Gastrocnemius medialis (tissue), 4 donors: Measurements from ENCODE around the gene ACSF2. TPM values are rescaled to one million over a fixed set of nuclear protein-coding genes. Genes with fewer than 3 reads are reported as not detected.

ENCODE experiments used
- ATAC-seq, 2 donors: fragments of 150-250 bp; one replicate each; pipeline ENCODE4 v1.9.1; 2016
- DNase-seq, 2 donors: peaks; one replicate each; pipeline ENCODE4 v3.0.0-alpha.2; 2019
- H3K27ac ChIP-seq, 4 donors: fragments of 200-600 bp; sonication (generic); 1 replicate in 1 of 4; 2 replicates in 3 of 4; pipeline ENCODE4 v1.5.1; 2016 to 2018; ENCODE audit warnings: mild to moderate bottlenecking in 2 of 4, moderate library complexity in 1 of 4
- H3K27me3 ChIP-seq, 3 donors: fragments of 200-600 bp; sonication (generic) in 2 of 3; 1 replicate in 1 of 3; 2 replicates in 2 of 3; pipeline versions ENCODE4 v1.5.1 to v1.6.0; 2016 to 2019; ENCODE audit warnings: mild to moderate bottlenecking in 1 of 3, moderate library complexity in 1 of 3
- H3K36me3 ChIP-seq, 2 donors: fragments of 200-600 bp; sonication (generic) in 1 of 2; one replicate each; pipeline ENCODE4 v1.5.1; 2017 to 2018
- H3K4me1 ChIP-seq, 2 donors: fragments of 200-600 bp; sonication (generic) in 1 of 2; one replicate each; pipeline ENCODE4 v1.5.1; 2016 to 2017; ENCODE audit warnings: mild to moderate bottlenecking in 2 of 2
- H3K4me3 ChIP-seq, 4 donors: fragments of 200-600 bp; sonication (generic) in 3 of 4; 1 replicate in 1 of 4; 2 replicates in 3 of 4; pipeline ENCODE4 v1.5.1; 2016 to 2019; ENCODE audit warnings: mild to moderate bottlenecking in 2 of 4
- H3K9me3 ChIP-seq, 3 donors: fragments of 200-600 bp; sonication (generic) in 2 of 3; 1 replicate in 1 of 3; 2 replicates in 2 of 3; pipeline ENCODE4 v1.5.1; 2016 to 2019
- CTCF ChIP-seq, 5 experiments: fragments of 450-650 bp in 3 of 5; fragments of 200-600 bp in 2 of 5; sonication (generic) in 2 of 5; IDR thresholded peaks in 4 of 5; conservative IDR thresholded peaks in 1 of 5; 1 replicate in 4 of 5; 2 replicates in 1 of 5; pipeline ENCODE4 v1.5.1; 2016 to 2019; ENCODE audit warnings: antibody characterized with exemption in 5 of 5, mild to moderate bottlenecking in 3 of 5, moderate library complexity in 3 of 5
- POLR2A ChIP-seq, 2 donors: fragments of 450-650 bp; IDR thresholded peaks; one replicate each; pipeline ENCODE4 v1.6.1; 2017; ENCODE audit warnings: antibody characterized with exemption in 2 of 2, mild to moderate bottlenecking in 2 of 2, moderate library complexity in 2 of 2
- in situ Hi-C, 4 donors: fragments of 200-750 bp; cut with MboI; loops; one replicate each; pipeline versions ENCODE4 v1.15.0 to v1.8.0; 2017; ENCODE audit warnings: low sequenced_read_pairs in 4 of 4
- intact Hi-C: fragments of 100-400 bp; cut with DNase I; formaldehyde crosslinking; loops from one replicate; pipeline ENCODE4 v1.15.1; 2023; ENCODE audit warnings: low total_unique reads
- total RNA-seq, 4 donors: library from RNA; depleted of rRNA; stranded (reverse); fragments of >200 nt; gene quantifications; one replicate each; pipeline versions ENCODE4 v1.1.0 to v1.2.3, GENCODE V29; 2016

Gene ACSF2
- total RNA-seq, 4 donors from 2014 or later = 8.7 to 61.4 (median 34.2) TPM

- peaks cover 0 to 4% of the 10 kb centered on the region in 2 donors for H3K4me1 ChIP-seq
- peak overlapping the region in 3 of 4 donors; percentile 1 to 33 (median 2) for H3K27ac ChIP-seq
- intact Hi-C loops = no loop called here
- no peaks in the 10 kb centered on the region for H3K27me3 ChIP-seq
- TF ChIP-seq POLR2A (IDR thresholded peaks at IDR 0.05) (no peak), CTCF (IDR thresholded peaks at IDR 0.05 in 4 of 5, conservative IDR thresholded peaks at IDR 0.05 in 1 of 5) (no peak)
- no peak overlapping the region for H3K4me3 ChIP-seq
- no peaks in the 10 kb centered on the region for H3K36me3 ChIP-seq
- in situ Hi-C loops = no loop called here
- DNase-seq (no peak), ATAC-seq (peak in 1 of 2 donors; percentile 52)
- no peaks in the 10 kb centered on the region for H3K9me3 ChIP-seq
Measured at GRCh38 chr17:50458701-50459676, 33.0 kb downstream of the ACSF2 start.

GRCh38 chr17:50459756-50460155 is 33.7 kb downstream of the ACSF2 start:
- ATAC-seq (no peak), DNase-seq (no peak)
- Histone ChIP-seq H3K4me3 (no peak overlapping the region), H3K9me3 (no peaks in the 10 kb centered on the region), H3K36me3 (no peaks in the 10 kb centered on the region), H3K27ac (peak overlapping the region in 2 of 4 donors; percentile 9 to 33), H3K4me1 (peaks cover 0 to 4% of the 10 kb centered on the region in 2 donors), H3K27me3 (no peaks in the 10 kb centered on the region)
- in situ Hi-C loops (no loop called here), intact Hi-C loops (no loop called here)
- TF ChIP-seq CTCF (IDR thresholded peaks at IDR 0.05 in 4 of 5, conservative IDR thresholded peaks at IDR 0.05 in 1 of 5) = no peak
- TF ChIP-seq POLR2A (IDR thresholded peaks at IDR 0.05) = no peak

- intact Hi-C loops (no loop called here), in situ Hi-C loops (no loop called here)
- Histone ChIP-seq H3K4me1 (peaks cover under 1 to 4% of the 10 kb centered on the region in 2 donors), H3K4me3 (no peak overlapping the region), H3K27ac (no peak overlapping the region), H3K27me3 (no peaks in the 10 kb centered on the region), H3K9me3 (no peaks in the 10 kb centered on the region), H3K36me3 (no peaks in the 10 kb centered on the region)
- TF ChIP-seq POLR2A (IDR thresholded peaks at IDR 0.05) (no peak), CTCF (IDR thresholded peaks at IDR 0.05 in 4 of 5, conservative IDR thresholded peaks at IDR 0.05 in 1 of 5) (no peak)
- no peak for ATAC-seq
- no peak for DNase-seq
Measured at GRCh38 chr17:50460831-50461526, 35.0 kb downstream of the ACSF2 start.

GRCh38 chr17:50461550-50462132 is 35.6 kb downstream of the ACSF2 start:
- no peak for ATAC-seq
- intact Hi-C loops (no loop called here), in situ Hi-C loops (no loop called here)
- Histone ChIP-seq H3K27me3 (no peaks in the 10 kb centered on the region), H3K9me3 (no peaks in the 10 kb centered on the region), H3K36me3 (no peaks in the 10 kb centered on the region), H3K27ac (no peak overlapping the region), H3K4me3 (no peak overlapping the region), H3K4me1 (peaks cover 6% of the 10 kb centered on the region in 2 donors)
- no peak for TF ChIP-seq POLR2A (IDR thresholded peaks at IDR 0.05)
- TF ChIP-seq CTCF (IDR thresholded peaks at IDR 0.05 in 4 of 5, conservative IDR thresholded peaks at IDR 0.05 in 1 of 5) = no peak
- no peak for DNase-seq
